Effector memory CD8-positive, alpha-beta T cell (primary cell): ENCODE results near the gene PLCG1.

Source experiments
- ATAC-seq: fragments of 150-1000 bp; cut with Tn5 transposase; replicated peaks from 2 replicates; pipeline ENCODE4 v1.10.0; 2021; ENCODE audit warnings: mild to moderate bottlenecking, moderate library complexity
- DNase-seq, 3 experiments: peaks; one replicate each; pipeline ENCODE4 v3.0.0; 2021
- H3K27ac Mint-ChIP-seq, 2 donors: one replicate each; pipeline ENCODE4 v1.8.0; 2022; ENCODE audit warnings: mild to moderate bottlenecking in 2 of 2, mixed read lengths in 2 of 2, moderate library complexity in 2 of 2
- H3K27me3 Mint-ChIP-seq, 2 donors: one replicate each; pipeline ENCODE4 v1.8.0; 2022; ENCODE audit warnings: mixed read lengths in 2 of 2
- H3K36me3 Mint-ChIP-seq: one replicate; pipeline ENCODE4 v1.8.0; 2022; ENCODE audit warnings: mild to moderate bottlenecking, moderate library complexity, mixed read lengths; ENCODE audit not compliant: insufficient read depth
- H3K4me1 Mint-ChIP-seq, 2 donors: one replicate each; pipeline ENCODE4 v1.8.0; 2022; ENCODE audit warnings: low read depth in 2 of 2, mixed read lengths in 2 of 2
- H3K4me3 Mint-ChIP-seq, 2 donors: one replicate each; pipeline ENCODE4 v1.8.0; 2022; ENCODE audit warnings: mild to moderate bottlenecking in 2 of 2, mixed read lengths in 2 of 2, moderate library complexity in 2 of 2
- H3K9me3 Mint-ChIP-seq, 2 donors: one replicate each; pipeline ENCODE4 v1.8.0; 2022; ENCODE audit warnings: mixed read lengths in 2 of 2

PLCG1 gene

DNA sequence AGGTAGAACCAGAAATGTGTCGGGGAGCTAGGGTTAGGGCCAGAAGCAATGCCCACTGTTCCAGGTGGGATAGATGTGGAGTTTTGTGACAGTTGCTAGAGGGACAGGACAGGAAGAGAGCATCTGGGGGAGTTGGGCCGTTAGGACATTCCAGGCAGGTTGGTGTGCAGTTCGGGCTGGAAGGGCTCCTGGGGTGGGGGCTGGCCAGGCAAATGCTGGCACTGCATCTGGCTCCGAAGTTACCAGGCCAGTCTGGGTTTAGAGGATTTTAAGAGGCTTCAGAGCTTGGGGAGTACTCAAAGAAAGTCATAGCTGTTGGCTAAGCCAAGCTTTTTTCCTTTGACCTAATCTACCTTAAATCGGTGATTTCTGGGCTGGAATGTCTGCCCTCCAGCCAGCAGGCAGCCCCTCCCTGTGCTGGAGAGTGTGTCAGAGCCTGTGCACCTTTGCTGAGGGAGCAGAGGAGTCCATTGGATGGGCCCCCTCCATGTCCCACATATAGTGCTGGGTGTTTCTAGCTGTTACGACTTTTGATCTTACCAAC lies 20.8 kb downstream of the PLCG1 start:
- Mint-ChIP-seq H3K27me3 (no peaks in the 10 kb centered on the region), H3K27ac (peak overlapping the region; percentile 98 to 99), H3K4me1 (peaks cover 87% of the 10 kb centered on the region in 2 donors), H3K9me3 (no peaks in the 10 kb centered on the region), H3K4me3 (peak overlapping the region; percentile 86 to 89), H3K36me3 (peaks cover 42% of the 10 kb centered on the region)
- ATAC-seq (no peak), DNase-seq (no peak)

DNA sequence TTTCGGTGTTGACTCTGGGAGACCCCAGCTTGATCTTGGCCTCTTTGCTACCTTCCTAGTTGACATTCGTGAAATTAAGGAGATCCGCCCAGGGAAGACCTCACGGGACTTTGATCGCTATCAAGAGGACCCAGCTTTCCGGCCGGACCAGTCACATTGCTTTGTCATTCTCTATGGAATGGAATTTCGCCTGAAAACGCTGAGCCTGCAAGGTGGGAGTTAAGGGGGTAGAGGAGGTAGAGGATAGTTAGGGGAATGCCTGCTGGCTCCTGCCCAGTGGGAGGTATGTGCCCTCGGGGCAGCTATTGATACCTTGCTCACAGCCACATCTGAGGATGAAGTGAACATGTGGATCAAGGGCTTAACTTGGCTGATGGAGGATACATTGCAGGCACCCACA lies 22.2 kb downstream of the PLCG1 start:
- peak overlapping the region; percentile 98 to 99 for H3K27ac Mint-ChIP-seq
- H3K27me3 Mint-ChIP-seq = no peaks in the 10 kb centered on the region
- DNase-seq = no peak

DNA sequence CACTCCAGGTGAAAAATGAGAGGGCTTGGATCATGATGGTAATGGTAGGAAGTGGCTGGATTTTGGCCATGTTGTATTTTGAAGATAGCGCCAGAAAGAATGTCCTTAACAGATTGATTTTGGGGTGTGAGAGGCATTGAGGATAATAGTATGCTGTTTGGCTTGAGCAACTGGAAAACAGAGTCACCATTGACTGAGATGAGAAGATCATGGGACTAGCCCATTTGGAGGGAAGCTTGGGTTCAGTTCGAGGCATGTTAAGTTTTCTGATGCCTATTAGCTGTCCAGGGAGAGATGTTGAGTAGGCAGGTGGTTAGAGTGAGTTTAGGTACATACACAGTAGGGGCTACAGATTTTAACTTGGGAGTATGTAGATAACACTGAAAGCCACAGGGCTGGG lies 23.3 kb downstream of the PLCG1 start:
- Mint-ChIP-seq H3K9me3 (no peaks in the 10 kb centered on the region), H3K4me3 (peak overlapping the region; percentile 24 to 46), H3K4me1 (peaks cover 70 to 87% of the 10 kb centered on the region in 2 donors), H3K36me3 (peaks cover 64% of the 10 kb centered on the region), H3K27me3 (no peaks in the 10 kb centered on the region), H3K27ac (peak overlapping the region; percentile 98 to 99)
- ATAC-seq (no peak), DNase-seq (no peak)

More for the DNA sequence above, 22.2 kb downstream of the PLCG1 start:
- ATAC-seq = no peak
- H3K4me1 Mint-ChIP-seq = peaks cover 81 to 92% of the 10 kb centered on the region in 2 donors
- H3K4me3 Mint-ChIP-seq = peak overlapping the region; percentile 58 to 89
- H3K36me3 Mint-ChIP-seq = peaks cover 53% of the 10 kb centered on the region
- no peaks in the 10 kb centered on the region for H3K9me3 Mint-ChIP-seq

DNA sequence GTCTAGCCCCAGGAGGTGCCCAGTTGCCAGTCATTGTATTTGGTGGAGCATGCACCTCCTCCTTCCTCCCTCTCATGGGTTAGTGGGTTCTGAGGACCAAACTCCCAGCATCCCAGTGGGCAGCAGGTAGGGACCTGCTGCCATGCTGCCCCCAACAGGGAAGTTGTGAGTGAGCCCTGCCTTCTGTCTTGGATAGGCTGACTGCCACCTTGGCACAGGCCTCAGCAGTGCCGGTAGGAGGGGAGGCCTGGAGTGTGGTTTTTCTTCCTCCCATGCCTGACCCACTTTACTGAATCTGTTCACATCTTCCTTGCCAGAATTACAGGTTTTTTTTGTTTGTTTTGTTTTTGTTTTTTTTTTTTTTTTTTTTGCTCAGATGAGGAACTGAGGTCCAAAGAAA lies 24.5 kb downstream of the PLCG1 start:
- Mint-ChIP-seq H3K27ac (peak overlapping the region; percentile 93 to 98), H3K27me3 (no peaks in the 10 kb centered on the region), H3K4me3 (peak overlapping the region; percentile 57 to 68), H3K4me1 (peaks cover 66 to 82% of the 10 kb centered on the region in 2 donors), H3K9me3 (no peaks in the 10 kb centered on the region), H3K36me3 (peaks cover 70% of the 10 kb centered on the region)
- ATAC-seq = peak; percentile 66
- DNase-seq = peak in 2 of 3 experiments; percentile 33 to 38

DNA sequence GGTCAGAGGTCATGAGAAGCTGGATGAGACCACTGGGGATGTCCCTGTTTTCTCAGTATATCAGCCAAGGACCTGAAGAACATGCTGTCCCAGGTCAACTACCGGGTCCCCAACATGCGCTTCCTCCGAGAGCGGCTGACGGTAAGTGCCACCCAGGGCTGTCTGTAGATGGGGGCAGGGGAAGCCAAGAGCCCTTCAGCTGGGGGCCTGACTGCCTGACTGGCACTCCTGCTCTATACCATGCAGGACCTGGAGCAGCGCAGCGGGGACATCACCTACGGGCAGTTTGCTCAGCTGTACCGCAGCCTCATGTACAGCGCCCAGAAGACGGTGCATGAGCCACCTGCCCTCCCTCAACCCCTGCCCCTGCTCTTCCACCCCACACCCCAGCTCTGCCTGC lies 25.1 kb downstream of the PLCG1 start:
- peaks cover 66% of the 10 kb centered on the region for H3K36me3 Mint-ChIP-seq
- H3K9me3 Mint-ChIP-seq = no peaks in the 10 kb centered on the region
- H3K27ac Mint-ChIP-seq = peak overlapping the region; percentile 93 to 98
- DNase-seq (no peak), ATAC-seq (peak; percentile 38)
- peak overlapping the region; percentile 57 to 68 for H3K4me3 Mint-ChIP-seq
- peaks cover 66 to 82% of the 10 kb centered on the region in 2 donors for H3K4me1 Mint-ChIP-seq
- no peaks in the 10 kb centered on the region for H3K27me3 Mint-ChIP-seq

DNA sequence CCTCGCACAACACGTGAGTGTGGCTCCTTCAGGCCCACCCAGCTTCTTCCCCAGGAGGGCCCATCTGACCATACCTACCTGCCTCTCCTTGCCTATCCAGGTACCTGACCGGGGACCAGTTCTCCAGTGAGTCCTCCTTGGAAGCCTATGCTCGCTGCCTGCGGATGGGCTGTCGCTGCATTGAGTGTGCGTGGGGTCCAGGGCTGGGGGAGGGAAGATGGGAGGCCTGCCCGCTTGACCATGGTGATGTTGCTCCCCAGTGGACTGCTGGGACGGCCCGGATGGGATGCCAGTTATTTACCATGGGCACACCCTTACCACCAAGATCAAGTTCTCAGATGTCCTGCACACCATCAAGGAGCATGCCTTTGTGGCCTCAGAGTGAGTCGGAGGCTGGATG lies 26.5 kb downstream of the PLCG1 start:
- Mint-ChIP-seq H3K36me3 (peaks cover 73% of the 10 kb centered on the region), H3K9me3 (no peaks in the 10 kb centered on the region), H3K4me1 (peaks cover 55 to 77% of the 10 kb centered on the region in 2 donors), H3K27me3 (no peaks in the 10 kb centered on the region), H3K27ac (peak overlapping the region; percentile 93 to 98), H3K4me3 (peak overlapping the region in 1 of 2 donors; percentile 31)
- no peak for ATAC-seq
- DNase-seq = no peak

DNA sequence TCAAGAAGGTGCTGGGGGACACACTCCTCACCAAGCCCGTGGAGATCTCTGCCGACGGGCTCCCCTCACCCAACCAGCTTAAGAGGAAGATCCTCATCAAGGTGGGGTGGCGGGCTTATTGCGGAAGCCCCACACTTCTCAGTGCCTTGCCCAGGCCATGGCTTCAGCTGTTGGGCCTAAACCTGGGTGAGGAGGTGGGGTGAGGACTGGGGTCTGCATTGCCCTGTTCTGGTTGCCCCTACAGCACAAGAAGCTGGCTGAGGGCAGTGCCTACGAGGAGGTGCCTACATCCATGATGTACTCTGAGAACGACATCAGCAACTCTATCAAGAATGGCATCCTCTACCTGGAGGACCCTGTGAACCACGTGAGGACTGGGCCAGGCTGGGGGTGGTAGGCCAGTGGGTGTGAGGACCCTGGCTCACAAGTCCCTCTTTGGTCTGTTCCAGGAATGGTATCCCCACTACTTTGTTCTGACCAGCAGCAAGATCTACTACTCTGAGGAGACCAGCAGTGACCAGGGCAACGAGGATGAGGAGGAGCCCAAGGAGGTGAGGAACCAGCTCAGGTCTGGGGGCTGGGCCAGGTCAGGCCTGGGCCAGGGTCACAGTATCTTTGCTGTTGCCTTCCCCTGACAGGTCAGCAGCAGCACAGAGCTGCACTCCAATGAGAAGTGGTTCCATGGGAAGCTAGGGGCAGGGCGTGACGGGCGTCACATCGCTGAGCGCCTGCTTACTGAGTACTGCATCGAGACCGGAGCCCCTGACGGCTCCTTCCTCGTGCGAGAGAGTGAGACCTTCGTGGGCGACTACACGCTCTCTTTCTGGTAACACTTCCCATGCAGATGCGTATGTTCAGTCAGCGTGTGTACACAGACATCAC lies 27.9 kb downstream of the PLCG1 start:
- H3K4me1 Mint-ChIP-seq = peaks cover 43 to 63% of the 10 kb centered on the region in 2 donors
- H3K27me3 Mint-ChIP-seq = no peaks in the 10 kb centered on the region
- peaks cover 78% of the 10 kb centered on the region for H3K36me3 Mint-ChIP-seq
- peak overlapping the region in 1 of 2 donors; percentile 26 for H3K4me3 Mint-ChIP-seq
- H3K9me3 Mint-ChIP-seq = no peaks in the 10 kb centered on the region
- ATAC-seq = no peak
- DNase-seq = no peak
- H3K27ac Mint-ChIP-seq = peak overlapping the region; percentile 73 to 93

DNA sequence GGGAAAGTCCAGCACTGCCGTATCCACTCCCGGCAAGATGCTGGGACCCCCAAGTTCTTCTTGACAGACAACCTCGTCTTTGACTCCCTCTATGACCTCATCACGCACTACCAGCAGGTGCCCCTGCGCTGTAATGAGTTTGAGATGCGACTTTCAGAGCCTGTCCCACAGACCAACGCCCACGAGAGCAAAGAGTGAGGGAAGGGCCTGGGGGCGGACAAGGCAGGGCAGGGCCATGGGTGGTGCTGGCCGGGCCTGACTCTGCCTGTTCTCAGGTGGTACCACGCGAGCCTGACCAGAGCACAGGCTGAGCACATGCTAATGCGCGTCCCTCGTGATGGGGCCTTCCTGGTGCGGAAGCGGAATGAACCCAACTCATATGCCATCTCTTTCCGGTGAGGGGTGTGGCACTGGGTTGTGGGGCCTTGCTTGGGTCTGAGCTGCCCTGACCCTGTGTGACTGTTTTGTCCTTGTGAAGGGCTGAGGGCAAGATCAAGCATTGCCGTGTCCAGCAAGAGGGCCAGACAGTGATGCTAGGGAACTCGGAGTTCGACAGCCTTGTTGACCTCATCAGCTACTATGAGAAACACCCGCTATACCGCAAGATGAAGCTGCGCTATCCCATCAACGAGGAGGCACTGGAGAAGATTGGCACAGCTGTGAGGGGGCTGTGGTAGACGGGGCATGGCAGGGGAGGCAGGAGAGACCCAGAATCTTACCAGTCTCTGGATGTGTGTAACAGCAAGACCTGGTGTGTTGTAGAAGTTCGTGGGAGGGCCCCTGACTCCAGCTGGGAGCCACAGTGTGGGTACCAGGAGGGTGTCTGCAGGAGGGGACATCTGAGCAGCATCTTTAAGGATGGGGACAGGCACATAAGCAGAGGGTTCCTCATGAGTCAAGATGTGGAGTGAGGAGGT lies 29.1 kb downstream of the PLCG1 start:
- no peaks in the 10 kb centered on the region for H3K27me3 Mint-ChIP-seq
- no peak for ATAC-seq
- DNase-seq = no peak
- H3K4me3 Mint-ChIP-seq = peak overlapping the region in 1 of 2 donors; percentile 44
- peaks cover 87% of the 10 kb centered on the region for H3K36me3 Mint-ChIP-seq
- peaks cover 38 to 60% of the 10 kb centered on the region in 2 donors for H3K4me1 Mint-ChIP-seq
- peak overlapping the region; percentile 73 to 93 for H3K27ac Mint-ChIP-seq
- H3K9me3 Mint-ChIP-seq = no peaks in the 10 kb centered on the region

DNA sequence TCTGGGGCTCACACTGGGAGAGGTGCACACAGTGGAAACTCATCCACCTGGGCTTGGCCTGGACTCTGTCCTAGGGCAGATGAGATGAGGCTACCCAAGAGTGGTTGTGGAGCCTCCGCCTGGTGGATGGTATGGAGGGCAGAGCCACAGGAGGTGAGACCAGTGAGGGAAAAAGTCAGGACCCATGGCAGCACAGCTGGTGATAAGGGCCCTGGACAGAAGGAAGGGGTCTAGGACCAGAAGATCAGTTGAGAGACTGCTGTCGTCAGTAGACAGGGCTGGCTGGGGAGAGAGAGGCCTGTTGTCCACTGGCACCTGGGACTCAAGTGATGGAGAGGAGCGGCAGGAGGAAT lies 29.8 kb downstream of the PLCG1 start:
- no peaks in the 10 kb centered on the region for H3K9me3 Mint-ChIP-seq
- peak overlapping the region in 1 of 2 donors; percentile 44 for H3K4me3 Mint-ChIP-seq
- H3K4me1 Mint-ChIP-seq = peaks cover 33 to 61% of the 10 kb centered on the region in 2 donors
- H3K36me3 Mint-ChIP-seq = peaks cover 90% of the 10 kb centered on the region
- peak overlapping the region; percentile 73 to 93 for H3K27ac Mint-ChIP-seq
- no peaks in the 10 kb centered on the region for H3K27me3 Mint-ChIP-seq
- ATAC-seq = no peak
- DNase-seq = no peak

DNA sequence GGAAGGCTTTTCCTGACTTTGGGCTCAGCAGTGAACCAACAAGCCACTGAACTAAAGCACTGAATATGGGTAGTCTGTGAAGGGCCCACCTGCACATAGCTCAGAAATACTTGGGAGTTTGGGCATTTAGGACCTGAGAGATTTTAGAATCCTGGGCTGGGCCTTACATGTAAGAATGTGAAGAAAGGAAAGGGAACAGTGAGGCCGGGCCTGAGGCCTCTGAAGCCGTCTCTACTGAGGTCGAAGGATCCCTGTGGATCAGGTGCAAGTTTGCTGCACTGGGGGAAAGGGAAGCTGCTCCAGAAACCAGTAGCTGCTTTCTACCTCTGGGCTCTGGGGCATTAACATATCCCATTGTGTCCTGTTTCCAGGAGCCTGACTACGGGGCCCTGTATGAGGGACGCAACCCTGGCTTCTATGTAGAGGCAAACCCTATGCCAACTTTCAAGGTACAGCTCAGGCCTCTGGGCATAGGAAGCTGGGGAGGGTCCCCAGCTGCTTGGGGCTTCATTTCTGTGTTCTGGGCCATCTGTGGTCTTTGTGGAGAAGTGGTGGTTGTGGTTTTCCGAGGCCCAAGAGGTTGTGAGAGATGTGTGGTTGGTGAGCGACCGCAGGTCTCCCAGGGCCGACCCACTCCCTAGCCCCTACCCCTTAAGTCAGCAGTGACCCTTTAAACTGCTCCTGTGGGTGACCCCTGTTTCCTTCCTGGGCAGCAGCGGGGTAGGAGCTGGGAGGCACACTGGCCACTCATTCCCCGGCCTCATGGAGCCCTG lies 30.3 kb downstream of the PLCG1 start:
- peaks cover 29 to 59% of the 10 kb centered on the region in 2 donors for H3K4me1 Mint-ChIP-seq
- ATAC-seq (peak; percentile 36), DNase-seq (no peak)
- H3K27ac Mint-ChIP-seq = peak overlapping the region; percentile 73 to 93
- no peaks in the 10 kb centered on the region for H3K27me3 Mint-ChIP-seq
- H3K4me3 Mint-ChIP-seq = peak overlapping the region in 1 of 2 donors; percentile 44
- H3K9me3 Mint-ChIP-seq = no peaks in the 10 kb centered on the region
- peaks cover 90% of the 10 kb centered on the region for H3K36me3 Mint-ChIP-seq

DNA sequence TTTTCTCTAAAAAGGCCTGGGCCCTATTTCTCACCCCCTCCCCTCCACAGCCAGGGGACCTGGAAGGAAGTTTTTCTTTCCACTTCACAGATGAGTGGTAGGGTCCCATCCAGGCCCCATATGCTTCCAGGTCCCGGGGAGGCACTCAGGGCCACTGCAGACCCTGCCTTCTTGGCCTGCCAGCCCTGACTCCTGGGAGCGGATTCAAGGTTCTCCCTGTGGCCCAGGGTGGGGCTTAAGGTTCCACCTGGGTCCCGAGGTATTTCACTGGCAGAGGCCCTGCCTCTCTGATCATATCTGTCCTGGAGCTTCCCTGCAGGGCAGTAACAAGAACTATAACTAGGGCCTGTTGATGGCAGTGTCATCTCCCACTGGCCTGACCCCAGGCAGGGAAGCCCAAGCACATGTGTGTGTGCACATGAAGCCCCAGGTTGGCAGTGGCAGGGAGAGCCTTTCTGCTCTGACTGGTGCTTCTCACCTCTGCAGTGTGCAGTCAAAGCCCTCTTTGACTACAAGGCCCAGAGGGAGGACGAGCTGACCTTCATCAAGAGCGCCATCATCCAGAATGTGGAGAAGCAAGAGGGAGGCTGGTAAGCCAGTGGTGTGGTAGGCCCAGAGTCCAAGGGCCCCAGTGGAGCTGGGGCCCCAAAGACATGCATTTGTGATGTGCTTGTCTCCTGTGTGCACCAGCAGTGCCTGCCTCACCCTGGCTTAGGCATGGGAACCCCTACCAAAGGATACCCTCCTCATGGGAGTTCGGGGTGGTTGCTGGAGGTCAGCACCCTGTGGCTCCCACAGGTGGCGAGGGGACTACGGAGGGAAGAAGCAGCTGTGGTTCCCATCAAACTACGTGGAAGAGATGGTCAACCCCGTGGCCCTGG lies 31.2 kb downstream of the PLCG1 start:
- peaks cover 90% of the 10 kb centered on the region for H3K36me3 Mint-ChIP-seq
- no peaks in the 10 kb centered on the region for H3K9me3 Mint-ChIP-seq
- H3K27me3 Mint-ChIP-seq = no peaks in the 10 kb centered on the region
- H3K4me3 Mint-ChIP-seq = peak overlapping the region in 1 of 2 donors; percentile 21
- H3K4me1 Mint-ChIP-seq = peaks cover 29 to 58% of the 10 kb centered on the region in 2 donors
- no peak for ATAC-seq
- DNase-seq = no peak
- peak overlapping the region; percentile 73 to 93 for H3K27ac Mint-ChIP-seq

DNA sequence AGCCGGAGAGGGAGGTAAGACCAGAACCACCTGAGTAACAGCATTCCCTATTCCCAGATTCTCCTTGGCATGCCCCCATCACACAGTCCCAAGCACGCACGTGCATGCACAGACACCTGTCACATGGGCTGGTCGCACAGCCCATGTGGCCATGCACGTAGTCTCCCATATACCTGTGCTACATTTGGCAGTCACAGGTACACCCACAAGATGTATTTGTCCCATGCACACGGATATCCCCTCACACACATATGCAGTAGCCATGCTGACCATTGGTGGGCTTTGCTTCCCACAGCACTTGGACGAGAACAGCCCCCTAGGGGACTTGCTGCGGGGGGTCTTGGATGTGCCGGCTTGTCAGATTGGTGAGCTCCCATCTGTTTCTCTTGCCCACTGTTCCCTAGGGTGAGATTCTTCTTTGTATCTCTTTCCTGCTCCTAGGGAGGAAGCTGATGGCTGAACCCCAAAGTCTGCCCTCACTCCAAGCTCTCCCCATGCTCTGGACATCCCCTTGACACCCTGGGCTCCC lies 31.9 kb downstream of the PLCG1 start:
- H3K27me3 Mint-ChIP-seq = no peaks in the 10 kb centered on the region
- H3K4me1 Mint-ChIP-seq = peaks cover 27 to 54% of the 10 kb centered on the region in 2 donors
- H3K9me3 Mint-ChIP-seq = no peaks in the 10 kb centered on the region
- H3K4me3 Mint-ChIP-seq = no peak overlapping the region
- no peak for DNase-seq
- H3K36me3 Mint-ChIP-seq = peaks cover 89% of the 10 kb centered on the region
- H3K27ac Mint-ChIP-seq = peak overlapping the region in 1 of 2 donors; percentile 33
- no peak for ATAC-seq
